Subcutaneous adipose tissue (tissue), 4 donors: ENCODE results near the gene CSTB. TPM values are rescaled to one million over a fixed set of nuclear protein-coding genes. Genes with fewer than 3 reads are reported as not detected.

Experiments
- CTCF ChIP-seq: fragments of 450-650 bp; IDR thresholded peaks from one replicate; pipeline ENCODE4 v1.5.1; 2016; ENCODE audit warnings: low read depth, mild to moderate bottlenecking, control low read depth, antibody characterized with exemption, moderate library complexity
- total RNA-seq, 4 donors: library from RNA; depleted of rRNA; stranded (reverse); fragments of >200 nt; gene quantifications; one replicate each; pipeline ENCODE4 v1.1.0, GENCODE V29; 2016

Gene CSTB
- total RNA-seq, 4 donors from 2014 or later = 14.5 to 61.4 (median 34.9) TPM

- no peak for TF ChIP-seq CTCF
Measured at GRCh38 chr21:43812957-43813655, 37.0 kb upstream of the CSTB start.

- TF ChIP-seq CTCF = no peak
Measured at GRCh38 chr21:43812139-43812821, 36.2 kb upstream of the CSTB start.

GRCh38 chr21:43811262-43812105, 35.4 kb upstream of the CSTB start:
- TF ChIP-seq CTCF = no peak

GRCh38 chr21:43810505-43811261, 34.6 kb upstream of the CSTB start:
- TF ChIP-seq CTCF = no peak

- TF ChIP-seq CTCF = no peak
Measured at GRCh38 chr21:43809853-43810504, 33.9 kb upstream of the CSTB start.

GRCh38 chr21:43809346-43809799, 33.3 kb upstream of the CSTB start:
- TF ChIP-seq CTCF = no peak
